AG04450 (cell line): ENCODE measurements around the gene BUB1B. TPM values are rescaled to one million over a fixed set of nuclear protein-coding genes. Genes with fewer than 3 reads are reported as not detected.

Source experiments
- CTCF ChIA-PET: fragments of 300-600, 350-600 bp; formaldehyde crosslinking; extraction: SDS; loops from one replicate; lab custom pipeline; 2022; ENCODE audit warnings: antibody characterized with exemption, inconsistent platforms; lab: Charles Lee
- POLR2A ChIA-PET: fragments of 350-600 bp; formaldehyde crosslinking; extraction: SDS; loops from one replicate; lab custom pipeline; 2021; ENCODE audit warnings: antibody characterized with exemption, inconsistent platforms; lab: Yijun Ruan, JAX
- DNase-seq: peaks from one replicate; pipeline ENCODE4 v3.0.0-alpha.2; 2011; ENCODE audit warnings: low read depth, low spot score
- H3K27ac ChIP-seq: one replicate; pipeline ENCODE4 v1.5.1; 2012; ENCODE audit warnings: low read depth, low read length, control low read depth
- H3K27me3 ChIP-seq: one replicate; pipeline ENCODE4 v1.6.0; 2012; ENCODE audit warnings: low read length; ENCODE audit not compliant: control insufficient read depth, insufficient read depth
- H3K4me3 ChIP-seq: 2 replicates; pipeline ENCODE4 v1.5.1; 2011; ENCODE audit warnings: mild to moderate bottlenecking, low read depth, low read length, control low read depth
- H3K9me3 ChIP-seq: 2 replicates; pipeline ENCODE4 v1.5.1; 2012; ENCODE audit warnings: low read length; ENCODE audit not compliant: control insufficient read depth, insufficient read depth
- CTCF ChIP-seq: IDR thresholded peaks from 2 replicates; pipeline ENCODE4 v1.5.1; 2011; ENCODE audit warnings: low read depth, low read length, control low read depth, inconsistent platforms
- polyA plus RNA-seq: library from polyadenylated mRNA; depleted of rRNA; stranded (reverse); fragments of >200 nt; gene quantifications from 2 replicates; pipeline ENCODE4 v1.2.3, GENCODE V29; 2011

The BUB1B gene
- polyA plus RNA-seq, 1 experiment: 9.0 TPM

- no peak overlapping the region for H3K4me3 ChIP-seq
- DNase-seq: peak; percentile 18
- POLR2A ChIA-PET: no interaction called here
- H3K9me3 ChIP-seq: no peaks in the 10 kb centered on the region
- no peak for TF ChIP-seq CTCF
- CTCF ChIA-PET: interaction anchor here (1.7 to 7.9 kb wide), 4 partner anchors 11 to 56 kb away, joined by 3 to 82 read pairs (median 14); partner anchors contain the start of gene PAK6
- H3K27ac ChIP-seq: no peak overlapping the region
- no peaks in the 10 kb centered on the region for H3K27me3 ChIP-seq
These were observed 102.3 kb downstream of the BUB1B start for GRCh38 chr15:40263024-40263754.

GRCh38 chr15:40264321-40265153, 103.7 kb downstream of the BUB1B start:
- DNase-seq: no peak
- ChIA-PET CTCF (interaction anchor here (0.6 to 7.9 kb wide), 6 partner anchors 10 to 221 kb away, joined by 3 to 82 read pairs (median 4); partner anchors contain the start of gene PAK6), POLR2A (no interaction called here)
- no peak overlapping the region for H3K4me3 ChIP-seq
- no peaks in the 10 kb centered on the region for H3K9me3 ChIP-seq
- H3K27ac ChIP-seq: no peak overlapping the region
- H3K27me3 ChIP-seq: no peaks in the 10 kb centered on the region
- no peak for TF ChIP-seq CTCF

- ChIA-PET CTCF (interaction anchor here (5.2 to 7.9 kb wide), 2 partner anchors 9 to 48 kb away, joined by 23 to 82 read pairs; no protein-coding TSS in a partner anchor), POLR2A (no interaction called here)
- H3K9me3 ChIP-seq: no peaks in the 10 kb centered on the region
- no peak for DNase-seq
- no peak overlapping the region for H3K27ac ChIP-seq
- no peaks in the 10 kb centered on the region for H3K27me3 ChIP-seq
- TF ChIP-seq CTCF: no peak
- no peak overlapping the region for H3K4me3 ChIP-seq
These were observed 104.5 kb downstream of the BUB1B start for GRCh38 chr15:40265355-40265754.

- ChIA-PET CTCF (interaction anchor here (5.2 to 7.9 kb wide), 2 partner anchors 8 to 49 kb away, joined by 23 to 82 read pairs; no protein-coding TSS in a partner anchor), POLR2A (no interaction called here)
- Histone ChIP-seq H3K9me3 (no peaks in the 10 kb centered on the region), H3K27ac (no peak overlapping the region), H3K27me3 (peaks cover 3% of the 10 kb centered on the region), H3K4me3 (no peak overlapping the region)
- no peak for DNase-seq
- TF ChIP-seq CTCF: no peak
These were observed 105.0 kb downstream of the BUB1B start for GRCh38 chr15:40265875-40266274.
